A673 (cell line): ENCODE measurements around the gene AQP7. TPM values are rescaled to one million over a fixed set of nuclear protein-coding genes. Genes with fewer than 3 reads are reported as not detected.

ENCODE experiments used
- BruUV-seq: library from RNA; stranded (reverse); fragments of 400-500 nt; replicated peaks from 2 replicates; lab custom pipeline; 2021; lab: Mats Ljungman, UMichigan
- CTCF ChIA-PET: fragments of 300-600 bp; sonication (Branson Sonifier 250); formaldehyde crosslinking; loops from one replicate; lab custom pipeline; 2022; ENCODE audit warnings: antibody characterized with exemption; lab: Charles Lee
- POLR2A ChIA-PET: fragments of 300-600 bp; sonication (Branson Sonifier 250); formaldehyde crosslinking; loops from one replicate; lab custom pipeline; 2022; ENCODE audit warnings: antibody characterized with exemption; ENCODE audit not compliant: low non-redundant PET; lab: Charles Lee
- DNase-seq: peaks from one replicate; pipeline ENCODE4 v3.0.0-alpha.2; 2015; ENCODE audit warnings: low spot score
- H3K27ac ChIP-seq: fragments of 200-600 bp; sonication (generic); 2 replicates; pipeline ENCODE4 v1.5.1; 2016; ENCODE audit warnings: mixed run types, low read depth, mild to moderate bottlenecking, mixed read lengths, antibody characterized with exemption, low read length; ENCODE audit not compliant: poor library complexity, severe bottlenecking
- H3K27me3 ChIP-seq: fragments of 200-600 bp; sonication (generic); replicated peaks from 2 replicates; pipeline ENCODE4 v1.6.1; 2017; ENCODE audit warnings: mixed run types, low read depth, mild to moderate bottlenecking, mixed read lengths, antibody characterized with exemption, low read length; ENCODE audit not compliant: insufficient read depth, poor library complexity
- H3K36me3 ChIP-seq: fragments of 200-600 bp; sonication (generic); 2 replicates; pipeline ENCODE4 v1.6.1; 2016; ENCODE audit warnings: mixed run types, mild to moderate bottlenecking, mixed read lengths, antibody characterized with exemption, low read length; ENCODE audit not compliant: insufficient read depth, poor library complexity, severe bottlenecking
- H3K4me1 ChIP-seq: fragments of 200-600 bp; sonication (generic); 2 replicates; pipeline ENCODE4 v1.6.1; 2017; ENCODE audit warnings: mixed run types, mild to moderate bottlenecking, mixed read lengths, antibody characterized with exemption, low read length; ENCODE audit not compliant: insufficient read depth, poor library complexity, severe bottlenecking
- H3K4me3 ChIP-seq: fragments of 200-600 bp; sonication (generic); 2 replicates; pipeline ENCODE4 v1.5.1; 2016; ENCODE audit warnings: low read depth, mixed run types, mild to moderate bottlenecking, mixed read lengths, low read length; ENCODE audit not compliant: poor library complexity, severe bottlenecking
- H3K9me3 ChIP-seq: fragments of 200-600 bp; sonication (generic); 2 replicates; pipeline ENCODE4 v1.6.1; 2016; ENCODE audit warnings: mixed run types, low read depth, mild to moderate bottlenecking, mixed read lengths, antibody characterized with exemption, low read length; ENCODE audit not compliant: poor library complexity, severe bottlenecking
- EZH2 ChIP-seq: fragments of 200-600 bp; sonication (generic); IDR thresholded peaks from 2 replicates; pipeline ENCODE4 v1.6.1; 2017; ENCODE audit warnings: borderline replicate concordance, low read depth, mild to moderate bottlenecking, mixed read lengths, antibody characterized with exemption, low read length; ENCODE audit not compliant: poor library complexity, severe bottlenecking
- intact Hi-C: fragments of 100-400 bp; cut with micrococcal nuclease; formaldehyde crosslinking; loops from one replicate; pipeline ENCODE4 v1.10.0; 2022; ENCODE audit not compliant: unreplicated experiment
- total RNA-seq: library from RNA; stranded (reverse); gene quantifications from 2 replicates; pipeline ENCODE4 v1.2.3, GENCODE V29; 2021
- TF ChIP-seq, protein P1 (sequence below): fragments of 300-800, 200-600 bp; sonication (generic); conservative IDR thresholded peaks from 2 replicates; pipeline ENCODE4 v1.5.1; 2017; ENCODE audit warnings: low read depth, mild to moderate bottlenecking, antibody characterized with exemption, low read length, moderate library complexity, mixed read lengths

Gene AQP7
- total RNA-seq, 1 experiment from 2014 or later: not detected

GRCh38 chr9:33346564-33346963, 55.8 kb downstream of the AQP7 start:
- ChIA-PET POLR2A (no interaction called here), CTCF (no interaction called here)
- Histone ChIP-seq H3K27me3 (no peaks in the 10 kb centered on the region), H3K36me3 (peaks cover 50% of the 10 kb centered on the region), H3K4me1 (no peaks in the 10 kb centered on the region), H3K9me3 (no peaks in the 10 kb centered on the region), H3K27ac (no peak overlapping the region), H3K4me3 (no peak overlapping the region)
- DNase-seq: no peak
- BruUV-seq: no TSS peak
- TF ChIP-seq, protein P1, sequence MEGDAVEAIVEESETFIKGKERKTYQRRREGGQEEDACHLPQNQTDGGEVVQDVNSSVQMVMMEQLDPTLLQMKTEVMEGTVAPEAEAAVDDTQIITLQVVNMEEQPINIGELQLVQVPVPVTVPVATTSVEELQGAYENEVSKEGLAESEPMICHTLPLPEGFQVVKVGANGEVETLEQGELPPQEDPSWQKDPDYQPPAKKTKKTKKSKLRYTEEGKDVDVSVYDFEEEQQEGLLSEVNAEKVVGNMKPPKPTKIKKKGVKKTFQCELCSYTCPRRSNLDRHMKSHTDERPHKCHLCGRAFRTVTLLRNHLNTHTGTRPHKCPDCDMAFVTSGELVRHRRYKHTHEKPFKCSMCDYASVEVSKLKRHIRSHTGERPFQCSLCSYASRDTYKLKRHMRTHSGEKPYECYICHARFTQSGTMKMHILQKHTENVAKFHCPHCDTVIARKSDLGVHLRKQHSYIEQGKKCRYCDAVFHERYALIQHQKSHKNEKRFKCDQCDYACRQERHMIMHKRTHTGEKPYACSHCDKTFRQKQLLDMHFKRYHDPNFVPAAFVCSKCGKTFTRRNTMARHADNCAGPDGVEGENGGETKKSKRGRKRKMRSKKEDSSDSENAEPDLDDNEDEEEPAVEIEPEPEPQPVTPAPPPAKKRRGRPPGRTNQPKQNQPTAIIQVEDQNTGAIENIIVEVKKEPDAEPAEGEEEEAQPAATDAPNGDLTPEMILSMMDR: no peak
- no peak for TF ChIP-seq EZH2
- intact Hi-C loops: no loop called here

GRCh38 chr9:33344145-33344544, 58.2 kb downstream of the AQP7 start:
- ChIA-PET POLR2A (no interaction called here), CTCF (no interaction called here)
- Histone ChIP-seq H3K36me3 (peaks cover 61% of the 10 kb centered on the region), H3K27ac (no peak overlapping the region), H3K4me3 (no peak overlapping the region), H3K27me3 (no peaks in the 10 kb centered on the region), H3K9me3 (peaks cover 4% of the 10 kb centered on the region), H3K4me1 (no peaks in the 10 kb centered on the region)
- TF ChIP-seq, protein P1: no peak
- TF ChIP-seq EZH2: no peak
- DNase-seq: no peak
- intact Hi-C loops: no loop called here
- BruUV-seq: no TSS peak

DNA sequence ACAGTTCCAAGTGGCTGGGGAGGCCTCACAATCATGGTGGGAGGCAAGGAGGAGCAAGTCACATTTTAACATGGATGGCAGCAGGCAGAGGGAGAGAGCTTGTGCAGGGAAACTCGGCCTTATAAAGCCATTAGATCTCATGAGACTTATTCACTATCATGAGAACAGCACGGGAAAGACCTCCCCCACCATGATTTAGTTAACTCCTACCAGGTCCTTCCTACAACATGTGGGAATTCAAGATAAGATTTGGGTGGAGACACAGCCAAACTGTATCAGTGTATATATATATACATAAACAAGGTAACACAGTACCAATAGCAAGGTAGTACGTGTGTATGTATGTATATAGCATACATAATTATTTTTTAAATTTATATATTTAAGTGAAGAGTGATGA, 61.2 kb downstream of the AQP7 start:
- Histone ChIP-seq H3K4me3 (no peak overlapping the region), H3K27ac (no peak overlapping the region), H3K4me1 (no peaks in the 10 kb centered on the region), H3K9me3 (peaks cover 4% of the 10 kb centered on the region), H3K27me3 (no peaks in the 10 kb centered on the region), H3K36me3 (peaks cover 52% of the 10 kb centered on the region)
- POLR2A ChIA-PET: no interaction called here
- DNase-seq: no peak
- TF ChIP-seq EZH2: no peak
- TF ChIP-seq, protein P1: no peak
- intact Hi-C loops: no loop called here
- CTCF ChIA-PET: no interaction called here
- no TSS peak for BruUV-seq
